GM12891 (cell line): ENCODE measurements around the gene S100A9.

Experiments
- POLR2A ChIP-seq: IDR thresholded peaks from 2 replicates; pipeline ENCODE4 v1.6.1; 2011; ENCODE audit warnings: low read depth, low read length, control low read depth
- POLR2AphosphoS5 ChIP-seq: IDR thresholded peaks from 2 replicates; pipeline ENCODE4 v1.6.1; 2011; ENCODE audit warnings: low read depth, low read length, control low read depth

GRCh38 chr1:153309441-153309840 is 48.2 kb upstream of the S100A9 start:
- TF ChIP-seq POLR2AphosphoS5, result no peak
- TF ChIP-seq POLR2A, result no peak
